A673 (cell line): ENCODE measurements around the gene BCL10. TPM values are rescaled to one million over a fixed set of nuclear protein-coding genes. Genes with fewer than 3 reads are reported as not detected.

Experiments
- BruUV-seq: library from RNA; stranded (reverse); fragments of 400-500 nt; replicated peaks from 2 replicates; lab custom pipeline; 2021; lab: Mats Ljungman, UMichigan
- CTCF ChIA-PET: fragments of 300-600 bp; sonication (Branson Sonifier 250); formaldehyde crosslinking; loops from one replicate; lab custom pipeline; 2022; ENCODE audit warnings: antibody characterized with exemption; lab: Charles Lee
- POLR2A ChIA-PET: fragments of 300-600 bp; sonication (Branson Sonifier 250); formaldehyde crosslinking; loops from one replicate; lab custom pipeline; 2022; ENCODE audit warnings: antibody characterized with exemption; ENCODE audit not compliant: low non-redundant PET; lab: Charles Lee
- DNase-seq: peaks from one replicate; pipeline ENCODE4 v3.0.0-alpha.2; 2015; ENCODE audit warnings: low spot score
- H3K27ac ChIP-seq: fragments of 200-600 bp; sonication (generic); 2 replicates; pipeline ENCODE4 v1.5.1; 2016; ENCODE audit warnings: mixed run types, low read depth, mild to moderate bottlenecking, mixed read lengths, antibody characterized with exemption, low read length; ENCODE audit not compliant: poor library complexity, severe bottlenecking
- H3K27me3 ChIP-seq: fragments of 200-600 bp; sonication (generic); replicated peaks from 2 replicates; pipeline ENCODE4 v1.6.1; 2017; ENCODE audit warnings: mixed run types, low read depth, mild to moderate bottlenecking, mixed read lengths, antibody characterized with exemption, low read length; ENCODE audit not compliant: insufficient read depth, poor library complexity
- H3K36me3 ChIP-seq: fragments of 200-600 bp; sonication (generic); 2 replicates; pipeline ENCODE4 v1.6.1; 2016; ENCODE audit warnings: mixed run types, mild to moderate bottlenecking, mixed read lengths, antibody characterized with exemption, low read length; ENCODE audit not compliant: insufficient read depth, poor library complexity, severe bottlenecking
- H3K4me1 ChIP-seq: fragments of 200-600 bp; sonication (generic); 2 replicates; pipeline ENCODE4 v1.6.1; 2017; ENCODE audit warnings: mixed run types, mild to moderate bottlenecking, mixed read lengths, antibody characterized with exemption, low read length; ENCODE audit not compliant: insufficient read depth, poor library complexity, severe bottlenecking
- H3K4me3 ChIP-seq: fragments of 200-600 bp; sonication (generic); 2 replicates; pipeline ENCODE4 v1.5.1; 2016; ENCODE audit warnings: low read depth, mixed run types, mild to moderate bottlenecking, mixed read lengths, low read length; ENCODE audit not compliant: poor library complexity, severe bottlenecking
- H3K9me3 ChIP-seq: fragments of 200-600 bp; sonication (generic); 2 replicates; pipeline ENCODE4 v1.6.1; 2016; ENCODE audit warnings: mixed run types, low read depth, mild to moderate bottlenecking, mixed read lengths, antibody characterized with exemption, low read length; ENCODE audit not compliant: poor library complexity, severe bottlenecking
- EZH2 ChIP-seq: fragments of 200-600 bp; sonication (generic); IDR thresholded peaks from 2 replicates; pipeline ENCODE4 v1.6.1; 2017; ENCODE audit warnings: borderline replicate concordance, low read depth, mild to moderate bottlenecking, mixed read lengths, antibody characterized with exemption, low read length; ENCODE audit not compliant: poor library complexity, severe bottlenecking
- intact Hi-C: fragments of 100-400 bp; cut with micrococcal nuclease; formaldehyde crosslinking; loops from one replicate; pipeline ENCODE4 v1.10.0; 2022; ENCODE audit not compliant: unreplicated experiment
- total RNA-seq: library from RNA; stranded (reverse); gene quantifications from 2 replicates; pipeline ENCODE4 v1.2.3, GENCODE V29; 2021
- TF ChIP-seq, protein P1 (sequence below): fragments of 300-800, 200-600 bp; sonication (generic); conservative IDR thresholded peaks from 2 replicates; pipeline ENCODE4 v1.5.1; 2017; ENCODE audit warnings: low read depth, mild to moderate bottlenecking, antibody characterized with exemption, low read length, moderate library complexity, mixed read lengths

BCL10 gene
- total RNA-seq, 1 experiment from 2014 or later, result 20.9 TPM

GRCh38 chr1:85322655-85323054 is 46.2 kb upstream of the BCL10 start:
- BruUV-seq, result no TSS peak
- Histone ChIP-seq H3K4me1 (peaks cover 38% of the 10 kb centered on the region), H3K9me3 (no peaks in the 10 kb centered on the region), H3K36me3 (no peaks in the 10 kb centered on the region), H3K4me3 (no peak overlapping the region), H3K27ac (no peak overlapping the region), H3K27me3 (no peaks in the 10 kb centered on the region)
- TF ChIP-seq, protein P1, sequence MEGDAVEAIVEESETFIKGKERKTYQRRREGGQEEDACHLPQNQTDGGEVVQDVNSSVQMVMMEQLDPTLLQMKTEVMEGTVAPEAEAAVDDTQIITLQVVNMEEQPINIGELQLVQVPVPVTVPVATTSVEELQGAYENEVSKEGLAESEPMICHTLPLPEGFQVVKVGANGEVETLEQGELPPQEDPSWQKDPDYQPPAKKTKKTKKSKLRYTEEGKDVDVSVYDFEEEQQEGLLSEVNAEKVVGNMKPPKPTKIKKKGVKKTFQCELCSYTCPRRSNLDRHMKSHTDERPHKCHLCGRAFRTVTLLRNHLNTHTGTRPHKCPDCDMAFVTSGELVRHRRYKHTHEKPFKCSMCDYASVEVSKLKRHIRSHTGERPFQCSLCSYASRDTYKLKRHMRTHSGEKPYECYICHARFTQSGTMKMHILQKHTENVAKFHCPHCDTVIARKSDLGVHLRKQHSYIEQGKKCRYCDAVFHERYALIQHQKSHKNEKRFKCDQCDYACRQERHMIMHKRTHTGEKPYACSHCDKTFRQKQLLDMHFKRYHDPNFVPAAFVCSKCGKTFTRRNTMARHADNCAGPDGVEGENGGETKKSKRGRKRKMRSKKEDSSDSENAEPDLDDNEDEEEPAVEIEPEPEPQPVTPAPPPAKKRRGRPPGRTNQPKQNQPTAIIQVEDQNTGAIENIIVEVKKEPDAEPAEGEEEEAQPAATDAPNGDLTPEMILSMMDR, result no peak
- no peak for TF ChIP-seq EZH2
- intact Hi-C loops, result no loop called here
- DNase-seq, result no peak
- ChIA-PET POLR2A (no interaction called here), CTCF (no interaction called here)

- no peaks in the 10 kb centered on the region for H3K36me3 ChIP-seq
- no peaks in the 10 kb centered on the region for H3K9me3 ChIP-seq
- no peaks in the 10 kb centered on the region for H3K27me3 ChIP-seq
- BruUV-seq, result no TSS peak
- no peak overlapping the region for H3K4me3 ChIP-seq
- DNase-seq, result no peak
- H3K27ac ChIP-seq, result no peak overlapping the region
- peaks cover 49% of the 10 kb centered on the region for H3K4me1 ChIP-seq
- ChIA-PET CTCF (interaction anchor here (0.7 kb wide), 1 partner anchor 45 kb away, joined by 5 read pairs; the partner anchor contains the start of gene BCL10), POLR2A (no interaction called here)
- intact Hi-C loops, result no loop called here
- TF ChIP-seq, protein P1, result no peak
- no peak for TF ChIP-seq EZH2
Observed at GRCh38 chr1:85321237-85321964, 45.0 kb upstream of the BCL10 start.

- TF ChIP-seq, protein P1, result no peak
- TF ChIP-seq EZH2, result no peak
- H3K4me1 ChIP-seq, result peaks cover 51% of the 10 kb centered on the region
- no TSS peak for BruUV-seq
- no peaks in the 10 kb centered on the region for H3K9me3 ChIP-seq
- CTCF ChIA-PET, result interaction anchor here (0.7 kb wide), 1 partner anchor 44 kb away, joined by 5 read pairs; the partner anchor contains the start of gene BCL10
- no peaks in the 10 kb centered on the region for H3K36me3 ChIP-seq
- no peaks in the 10 kb centered on the region for H3K27me3 ChIP-seq
- POLR2A ChIA-PET, result no interaction called here
- DNase-seq, result no peak
- intact Hi-C loops, result no loop called here
- H3K4me3 ChIP-seq, result no peak overlapping the region
- no peak overlapping the region for H3K27ac ChIP-seq
Observed at GRCh38 chr1:85320371-85321131, 44.1 kb upstream of the BCL10 start.
